Activated T-helper 9 cell treated with anti-CD3 and anti-CD28 coated beads, Interleukin-2, amount 50 U/mL, for 16 hours (primary cell): ENCODE data around the gene DLG1.
A peak's percentile ranks its signal among the peaks of the same experiment; 100 is the strongest.

Experiments used
- DNase-seq: peaks from one replicate; pipeline ENCODE4 v3.0.0-alpha.2; 2020; ENCODE audit warnings: low read depth

DLG1 gene

GRCh38 chr3:197014942-197015575, 283.4 kb downstream of the DLG1 start:
- no peak for DNase-seq

- no peak for DNase-seq
Observed at GRCh38 chr3:197014024-197014423, 284.4 kb downstream of the DLG1 start.

DNA sequence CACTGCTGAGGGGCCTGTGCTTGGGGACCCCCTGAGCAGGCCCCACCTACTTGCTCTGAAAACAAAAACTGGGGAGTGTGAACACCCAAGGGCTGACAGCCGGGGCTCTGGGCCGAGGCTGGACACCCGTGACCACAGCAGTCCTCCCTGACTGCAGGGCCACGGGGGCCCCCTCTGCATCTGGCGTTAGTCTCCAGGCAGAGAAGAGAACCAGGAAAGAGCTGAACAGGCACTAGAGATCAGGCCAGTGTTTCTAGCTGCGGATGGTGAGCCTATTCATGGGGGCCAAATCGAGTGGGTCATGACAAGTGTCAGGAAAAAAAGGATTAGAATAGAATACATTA, 285.9 kb downstream of the DLG1 start:
- no peak for DNase-seq

DNA sequence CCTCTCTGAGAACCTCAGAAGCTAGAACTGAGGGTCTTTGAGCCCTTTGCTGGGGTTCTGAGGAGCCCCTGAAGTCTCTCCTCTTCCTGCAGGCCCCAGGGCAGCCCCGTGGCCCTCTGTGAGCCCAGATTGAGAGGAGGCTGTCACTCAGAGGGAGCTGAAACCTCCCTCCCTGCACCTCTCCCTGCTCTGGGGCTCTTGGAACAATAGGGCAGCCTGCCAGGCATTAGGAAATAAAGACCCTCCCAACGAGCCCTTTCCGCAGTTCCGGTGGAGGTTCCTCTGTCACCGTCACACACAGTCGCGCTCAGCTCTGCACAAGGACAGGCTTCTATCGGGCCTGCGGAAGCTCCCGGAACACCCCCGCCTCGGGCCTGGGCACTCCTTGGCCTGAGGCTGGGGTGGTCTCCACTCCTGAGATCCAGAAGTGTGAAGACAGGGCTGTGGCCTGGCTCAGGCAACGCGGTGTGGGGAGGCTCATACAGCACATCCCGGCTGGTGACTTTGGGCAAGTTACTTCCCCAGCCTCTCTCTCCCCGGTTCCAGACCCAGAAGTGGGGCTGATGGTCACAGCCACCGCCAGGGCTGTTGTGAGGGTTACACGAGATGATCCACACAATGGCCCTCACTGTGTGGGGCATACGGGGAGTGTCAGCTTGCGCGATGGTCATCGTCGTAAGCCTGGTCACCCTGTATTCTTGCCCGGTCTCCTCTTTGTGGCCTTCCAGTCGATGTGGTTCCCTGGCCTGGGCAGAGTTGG, 286.5 kb downstream of the DLG1 start:
- no peak for DNase-seq

- no peak for DNase-seq
Observed at GRCh38 chr3:197010556-197011351, 287.7 kb downstream of the DLG1 start.

DNA sequence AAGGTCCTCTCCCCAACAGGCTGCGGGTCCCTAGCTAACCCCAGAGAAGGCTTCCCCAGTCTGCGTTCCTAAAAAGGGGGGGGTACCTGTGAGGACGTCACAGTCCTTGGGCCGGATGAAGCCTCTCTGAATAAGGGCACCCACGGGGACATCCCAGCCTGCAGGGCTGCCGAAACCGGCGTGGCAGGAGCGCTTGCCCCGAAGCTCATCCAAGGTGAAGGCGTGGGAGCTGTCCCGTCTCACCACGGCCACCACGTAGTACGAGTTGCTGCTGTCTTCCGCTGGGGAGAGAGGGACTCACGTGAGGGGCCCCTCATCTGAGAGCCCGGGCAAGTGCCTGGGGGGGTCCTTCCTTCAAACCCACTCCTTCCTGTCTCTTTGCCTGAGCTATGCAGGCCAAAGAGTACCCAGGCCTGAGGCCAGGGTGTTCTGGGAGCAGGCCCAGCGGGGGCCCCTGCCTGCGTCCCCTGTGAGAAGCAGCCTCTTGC, 288.8 kb downstream of the DLG1 start:
- no peak for DNase-seq

GRCh38 chr3:197008436-197009209, 289.8 kb downstream of the DLG1 start:
- no peak for DNase-seq

- DNase-seq: no peak
Observed at GRCh38 chr3:197007953-197008352, 290.5 kb downstream of the DLG1 start.

DNA sequence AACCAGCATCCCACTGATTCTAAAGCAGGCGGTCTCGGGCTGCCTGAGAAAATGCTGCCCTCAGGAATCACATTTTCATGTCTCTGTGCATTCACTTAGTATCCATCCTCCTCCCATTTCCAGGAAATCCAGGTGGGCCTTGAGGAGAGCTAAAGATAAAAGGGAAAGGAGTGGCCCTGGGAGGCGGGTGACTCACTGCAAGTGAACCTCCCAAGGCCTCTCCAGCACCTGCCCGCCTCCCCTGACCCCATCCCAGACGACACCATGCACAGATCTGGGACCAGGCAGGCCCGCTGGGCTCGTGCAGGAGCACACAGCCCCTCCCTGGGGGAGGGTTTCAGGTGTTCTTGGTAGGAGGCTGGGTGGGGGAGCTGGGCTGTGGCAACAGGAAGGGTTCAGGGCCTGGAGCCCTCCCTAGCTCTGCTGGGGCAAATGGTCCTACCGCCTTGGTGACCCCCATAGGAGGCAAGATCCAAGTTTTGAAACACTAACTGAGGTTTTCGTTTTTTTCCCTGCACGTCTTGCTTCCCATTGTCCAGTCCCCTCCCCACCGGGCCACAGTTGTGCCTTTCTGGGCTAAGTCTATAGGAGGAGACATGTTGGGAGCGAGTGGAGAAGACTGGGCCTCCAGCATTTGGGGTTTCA, 291.0 kb downstream of the DLG1 start:
- DNase-seq: no peak

GRCh38 chr3:197006860-197007259, 291.6 kb downstream of the DLG1 start:
- no peak for DNase-seq

- DNase-seq: no peak
Observed at GRCh38 chr3:197006446-197006845, 292.0 kb downstream of the DLG1 start.

GRCh38 chr3:197003461-197004385, 294.7 kb downstream of the DLG1 start:
- peak; percentile 13 for DNase-seq

- peak; percentile 78 for DNase-seq
Observed at GRCh38 chr3:197002701-197003454, 295.5 kb downstream of the DLG1 start.

- peak; percentile 8 for DNase-seq
Observed at GRCh38 chr3:197001972-197002700, 296.3 kb downstream of the DLG1 start.

DNA sequence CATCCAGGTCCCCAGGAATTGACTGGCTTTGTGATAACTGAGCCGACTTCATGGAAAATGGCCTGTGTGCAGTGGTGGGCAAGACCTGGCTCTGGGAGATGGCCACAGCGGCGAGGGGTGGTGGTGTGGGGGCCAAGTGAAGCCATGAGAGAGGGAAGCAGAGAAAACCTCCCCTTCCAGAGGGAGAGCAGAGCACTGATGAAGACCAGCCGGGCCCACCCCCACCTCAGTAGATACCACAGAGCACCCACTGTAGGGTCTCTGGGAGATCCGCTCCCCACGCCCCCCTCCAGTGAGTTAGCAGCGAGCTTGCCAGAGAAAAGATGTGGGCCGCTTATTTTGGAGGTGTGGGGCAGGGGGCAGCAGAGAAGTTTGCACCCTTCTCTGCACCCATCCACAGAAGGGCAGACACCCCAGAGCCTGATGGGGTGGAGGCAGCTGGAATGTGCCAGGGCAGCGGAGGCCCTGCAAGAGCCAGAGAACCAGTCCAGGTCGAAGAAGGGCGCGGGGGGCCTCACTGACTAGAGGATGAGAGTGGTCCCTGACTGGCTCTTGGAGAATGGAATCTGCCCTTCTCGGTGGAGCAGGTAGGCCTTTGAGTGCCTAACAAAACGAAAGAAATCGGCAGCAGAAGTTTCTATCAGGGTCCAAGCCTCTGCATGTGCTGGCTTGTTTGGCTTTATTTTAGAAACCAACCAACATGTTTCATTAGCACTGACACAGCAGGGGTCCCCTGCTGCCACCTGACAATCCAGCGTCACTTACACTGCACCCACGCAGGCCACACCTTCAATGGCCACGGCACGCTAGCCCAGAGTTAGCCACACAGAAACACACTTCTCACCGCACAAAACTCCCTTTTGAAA, 297.1 kb downstream of the DLG1 start:
- DNase-seq: no peak

DNA sequence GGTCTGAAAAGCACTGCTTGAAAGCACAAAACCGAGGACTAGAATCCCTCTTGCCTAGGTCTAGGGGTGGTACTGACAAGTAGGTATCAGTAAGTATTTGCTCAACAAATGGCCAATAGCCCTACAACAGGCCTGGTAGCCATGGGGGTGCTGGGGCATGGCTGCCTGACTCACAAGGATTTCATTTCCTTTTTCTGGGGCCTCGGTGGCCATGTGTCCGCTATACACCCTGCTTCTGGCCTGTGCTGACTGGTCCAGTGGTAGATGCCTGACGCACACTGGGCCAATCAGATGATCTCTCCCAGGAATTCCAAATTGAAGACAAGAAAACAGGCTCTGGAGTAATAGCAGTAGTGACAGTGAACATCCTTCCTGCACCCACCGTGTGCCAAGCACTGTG, 298.2 kb downstream of the DLG1 start:
- DNase-seq: no peak

DNA sequence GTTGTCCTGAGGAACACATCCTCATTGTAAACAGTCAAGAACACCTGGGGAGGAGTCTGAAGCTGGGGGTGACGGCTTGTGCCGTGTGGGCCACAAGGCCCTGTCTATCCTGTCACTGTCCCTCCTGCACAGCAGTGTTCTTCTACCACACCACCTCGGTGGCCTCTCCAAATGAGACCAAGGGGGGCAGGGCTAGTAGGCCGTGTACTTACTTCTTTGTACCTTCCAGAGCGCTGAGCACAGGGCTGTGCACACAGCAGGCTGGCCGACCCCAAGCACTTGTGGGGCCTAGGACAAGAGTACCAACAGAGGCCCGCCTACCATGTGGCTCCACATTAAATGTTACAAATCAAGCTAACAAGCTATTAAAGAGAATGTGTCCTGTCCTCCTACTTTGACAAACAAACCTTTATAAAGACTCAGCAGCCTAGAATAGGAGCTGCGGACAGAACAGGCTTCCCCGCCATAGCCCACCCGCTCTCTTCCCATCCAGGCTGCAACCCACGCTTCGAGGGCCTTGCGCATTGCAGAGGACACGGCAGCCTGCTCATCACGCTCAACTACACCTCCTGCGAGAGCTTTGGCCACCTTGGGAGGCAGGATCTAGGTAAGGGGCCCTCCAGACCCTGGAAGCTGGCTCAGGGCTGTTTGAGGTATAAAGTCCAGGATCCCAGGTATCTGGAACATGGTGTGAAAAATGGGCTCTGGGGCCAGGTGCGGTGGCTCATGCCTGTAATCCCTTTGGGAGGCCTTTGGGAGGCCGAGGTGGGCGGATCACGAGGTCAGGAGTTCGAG, 299.2 kb downstream of the DLG1 start:
- DNase-seq: no peak
